NCI-H2107 (cell line): ENCODE measurements around the gene UNC80.

Experiments
- DNase-seq: peaks from one replicate; lab custom pipeline; 2025; lab: John Stamatoyannopoulos, UW

The UNC80 gene

DNA sequence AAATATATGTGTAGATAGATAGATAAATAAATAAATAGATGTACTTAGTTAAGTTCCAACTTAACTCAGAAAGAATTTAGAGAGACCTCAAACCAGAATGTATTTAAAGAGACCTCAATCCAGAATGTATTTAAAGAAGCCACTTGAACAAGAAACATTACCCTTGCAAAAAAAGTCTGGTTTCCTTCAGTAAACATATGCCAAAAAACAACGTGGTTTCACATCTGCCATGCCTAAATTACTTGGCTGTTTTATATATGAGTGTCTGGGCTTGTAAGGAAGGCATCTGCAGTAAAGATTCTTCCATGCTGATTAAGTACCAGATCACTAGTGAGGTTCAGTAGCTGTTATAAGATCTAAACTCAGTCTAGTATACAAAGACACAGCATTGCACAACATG is 201.7 kb downstream of the UNC80 start:
- no peak for DNase-seq

DNA sequence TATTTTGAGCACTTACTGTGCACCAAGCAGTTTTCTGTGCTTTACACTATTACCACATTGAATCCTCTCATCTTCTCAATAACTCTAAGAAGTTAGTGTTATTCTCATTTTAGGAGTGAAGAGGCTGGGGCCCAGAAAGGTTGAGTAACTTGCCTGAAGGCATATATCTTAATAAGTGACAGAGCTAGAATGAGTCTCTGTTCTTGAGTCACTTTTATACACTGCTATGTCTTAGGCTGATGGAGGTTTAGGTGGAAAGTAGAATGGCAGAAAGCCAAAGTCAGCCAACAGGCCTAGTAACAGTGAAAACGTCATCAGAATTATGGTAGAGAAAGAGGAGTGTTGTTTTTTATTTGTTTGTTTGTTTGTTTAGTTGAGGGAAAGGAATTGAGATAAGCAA is 202.9 kb downstream of the UNC80 start:
- no peak for DNase-seq

DNA sequence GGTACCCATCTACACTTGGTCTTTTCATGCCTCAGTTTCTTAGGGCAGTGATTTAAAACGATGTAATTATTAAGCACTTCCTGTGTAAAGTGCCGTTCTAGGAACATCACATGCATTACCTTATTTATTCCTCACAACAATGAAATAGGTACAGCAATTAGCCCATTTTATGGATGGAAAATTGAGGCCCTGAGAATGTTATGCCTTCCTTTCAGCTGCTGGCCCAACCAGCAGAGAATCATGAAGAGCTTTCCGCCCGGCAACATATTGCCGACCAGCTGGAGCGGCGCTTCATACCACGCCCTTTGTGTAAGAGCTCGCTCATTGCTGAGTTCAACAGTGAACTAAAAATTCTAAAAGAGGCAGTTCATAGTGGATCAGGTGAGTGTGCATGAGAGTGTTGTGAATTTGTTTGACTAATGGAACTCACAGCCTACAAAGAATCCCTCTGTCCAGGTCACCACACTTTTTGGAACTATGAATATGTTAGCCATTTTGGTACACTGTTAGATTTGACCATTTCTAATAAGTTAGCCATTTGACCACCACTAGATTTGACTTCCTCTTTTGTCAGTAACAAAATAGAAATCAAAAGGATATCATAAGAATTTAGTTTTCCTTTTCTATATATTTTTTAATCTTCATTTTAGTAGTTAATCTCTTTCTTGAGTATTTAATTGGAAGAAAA is 205.2 kb downstream of the UNC80 start:
- no peak for DNase-seq

GRCh38 chr2:209977386-209978239 is 206.0 kb downstream of the UNC80 start:
- no peak for DNase-seq

- no peak for DNase-seq
Observed at GRCh38 chr2:209984291-209984690, 212.7 kb downstream of the UNC80 start.

DNA sequence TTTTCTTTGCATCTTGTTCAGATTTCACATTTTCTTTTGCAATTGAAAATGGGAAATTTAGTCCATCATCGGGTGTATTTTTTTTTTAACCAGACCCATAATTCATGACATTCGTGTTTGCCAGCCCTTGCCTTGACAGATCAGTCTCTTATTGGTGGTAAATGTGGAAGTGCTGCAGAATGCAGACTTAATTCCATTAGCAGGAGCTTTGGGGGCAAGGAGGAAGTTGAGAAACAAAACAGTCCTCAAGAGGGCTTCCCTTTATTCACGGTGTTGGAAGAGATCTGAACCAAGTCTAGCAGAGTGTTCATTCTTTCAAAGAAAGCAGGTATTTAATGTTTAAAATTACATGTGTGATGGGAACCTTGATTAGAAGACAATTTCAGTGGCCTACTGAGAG is 214.2 kb downstream of the UNC80 start:
- DNase-seq = no peak

GRCh38 chr2:209986415-209986814 is 214.8 kb downstream of the UNC80 start:
- no peak for DNase-seq

DNA sequence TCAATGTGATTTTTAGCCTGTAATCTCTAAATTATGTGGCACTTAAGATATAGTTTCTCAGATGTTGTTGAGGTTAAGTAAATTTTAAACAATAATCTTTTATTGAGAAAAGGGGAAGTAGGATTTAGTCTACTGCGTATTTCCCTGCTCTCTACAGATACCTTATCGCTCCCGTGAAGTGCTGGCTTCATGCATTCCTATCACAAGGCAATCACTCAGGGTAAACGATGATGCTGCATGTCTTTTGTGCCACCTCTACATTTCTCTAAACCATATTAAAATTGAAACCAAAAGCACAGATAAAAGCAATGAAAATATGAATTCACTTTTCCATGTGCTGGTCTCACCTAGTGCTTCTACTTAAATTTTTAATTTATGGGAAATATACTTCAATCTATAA is 216.4 kb downstream of the UNC80 start:
- DNase-seq = no peak

GRCh38 chr2:209990838-209991237 is 219.2 kb downstream of the UNC80 start:
- no peak for DNase-seq

- no peak for DNase-seq
Observed at GRCh38 chr2:209993968-209994367, 222.3 kb downstream of the UNC80 start.

GRCh38 chr2:209998596-209998995 is 227.0 kb downstream of the UNC80 start:
- DNase-seq = no peak

DNA sequence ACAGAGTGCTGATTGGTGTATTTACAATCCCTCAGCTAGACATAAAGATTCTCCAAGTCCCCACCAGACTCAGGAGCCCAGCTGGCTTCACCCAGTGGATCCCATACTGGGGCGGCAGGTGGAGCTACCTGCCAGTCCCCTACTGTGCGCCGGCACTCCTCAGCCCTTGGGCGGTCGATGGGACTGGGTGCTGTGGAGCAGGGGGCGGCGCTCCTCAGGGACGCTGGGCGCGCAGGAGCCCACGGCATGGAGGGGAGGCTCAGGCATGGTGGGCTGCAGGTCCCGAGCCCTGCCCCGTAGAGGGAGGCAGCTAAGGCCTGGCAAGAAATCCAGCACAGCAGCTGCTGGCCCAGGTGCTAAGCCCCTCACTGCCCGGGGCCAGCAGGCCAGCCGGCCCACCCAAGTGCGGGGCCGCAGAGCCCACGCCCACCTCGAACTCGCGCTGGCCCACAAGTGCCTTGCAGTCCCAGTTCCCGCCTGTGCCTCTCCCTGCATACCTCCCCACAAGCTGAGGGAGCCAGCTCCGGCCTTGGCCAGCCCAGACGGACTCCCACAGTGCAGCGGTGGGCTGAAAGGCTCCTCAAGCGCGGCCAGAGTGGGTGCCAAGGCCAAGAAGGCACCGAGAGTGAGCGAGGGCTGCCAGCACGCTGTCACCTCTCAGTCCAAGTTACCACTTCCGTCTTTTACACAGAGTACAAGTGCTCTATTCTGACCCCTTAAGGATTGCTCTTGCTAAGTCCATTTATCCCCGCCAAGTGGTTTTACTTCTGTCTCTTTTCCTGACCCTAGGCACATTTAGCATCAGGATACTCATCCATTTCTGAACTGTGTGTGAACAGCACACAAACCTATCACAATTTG is 229.1 kb downstream of the UNC80 start:
- DNase-seq = no peak

DNA sequence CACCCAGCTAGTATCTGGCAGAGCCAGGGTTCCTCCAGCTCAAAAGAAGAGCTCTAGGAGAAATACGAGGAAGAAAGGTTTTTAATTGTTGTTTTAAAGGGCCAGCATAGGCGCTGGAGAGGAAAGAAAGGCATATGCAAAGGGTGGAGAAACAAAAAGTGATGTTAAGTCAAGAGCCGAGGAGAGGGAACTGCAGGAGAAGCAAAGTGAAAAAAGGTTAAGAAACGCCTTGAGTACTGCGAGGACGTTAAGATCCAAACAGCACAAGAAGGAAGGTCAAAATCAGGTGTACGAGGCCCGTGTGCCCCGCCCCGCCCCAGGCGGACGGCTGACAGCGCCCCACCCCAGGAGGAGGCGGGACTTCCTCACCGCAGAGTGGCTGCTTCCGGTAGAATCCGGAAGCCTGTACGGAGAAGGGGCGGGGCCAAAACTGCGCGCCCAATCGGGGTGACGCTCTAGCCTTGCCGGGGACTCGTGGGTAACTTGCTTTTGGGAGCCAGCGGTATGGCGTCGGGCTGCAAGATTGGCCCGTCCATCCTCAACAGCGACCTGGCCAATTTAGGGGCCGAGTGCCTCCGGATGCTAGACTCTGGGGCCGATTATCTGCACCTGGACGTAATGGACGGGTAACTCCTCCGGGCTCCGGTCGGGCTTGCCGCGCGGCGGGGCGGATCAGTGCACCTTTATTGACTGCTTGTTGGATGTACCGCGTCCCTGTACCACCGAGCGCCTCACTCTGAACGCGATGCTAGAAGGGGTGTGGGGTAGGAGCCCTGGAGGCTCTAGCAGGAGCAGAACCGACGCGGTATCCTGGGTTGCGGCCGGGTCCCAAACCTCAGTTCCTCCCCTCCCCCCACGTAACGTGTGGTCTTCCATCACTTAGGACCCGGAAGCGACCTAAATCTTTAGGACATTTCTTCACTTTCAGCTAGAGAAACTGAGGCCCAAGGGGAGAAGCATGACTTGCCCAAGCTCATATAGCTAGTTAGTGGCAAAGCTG is 230.8 kb downstream of the UNC80 start, which contains the start of gene RPE:
TSS of gene RPE (plus strand) at position 481 of the 1,000 bp plus-strand sequence. CDS start at position 505, 24 bp downstream.
- DNase-seq = peak; percentile 83

GRCh38 chr2:210003359-210003758 is 231.7 kb downstream of the UNC80 start:
- DNase-seq = no peak

- no peak for DNase-seq
Observed at GRCh38 chr2:210004881-210005280, 233.2 kb downstream of the UNC80 start.

DNA sequence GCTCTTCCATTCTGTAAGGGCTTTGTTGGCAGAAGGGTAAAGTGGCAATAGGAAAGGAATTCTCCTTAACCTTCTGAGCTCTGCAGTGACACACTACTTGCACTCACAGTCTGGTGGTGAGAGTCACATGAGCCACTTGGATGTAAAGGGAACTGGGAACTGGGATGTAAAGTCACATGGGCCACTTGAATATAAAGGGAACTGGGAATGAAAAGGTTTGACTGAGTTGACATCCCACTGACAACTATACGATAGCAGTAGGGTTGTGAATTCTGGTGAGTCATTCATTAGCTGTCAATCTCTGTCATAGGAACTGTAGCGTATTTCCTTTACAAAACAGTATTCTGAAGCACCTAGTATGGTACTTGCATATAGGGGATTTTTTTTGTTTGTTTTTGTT is 236.3 kb downstream of the UNC80 start:
- no peak for DNase-seq

DNA sequence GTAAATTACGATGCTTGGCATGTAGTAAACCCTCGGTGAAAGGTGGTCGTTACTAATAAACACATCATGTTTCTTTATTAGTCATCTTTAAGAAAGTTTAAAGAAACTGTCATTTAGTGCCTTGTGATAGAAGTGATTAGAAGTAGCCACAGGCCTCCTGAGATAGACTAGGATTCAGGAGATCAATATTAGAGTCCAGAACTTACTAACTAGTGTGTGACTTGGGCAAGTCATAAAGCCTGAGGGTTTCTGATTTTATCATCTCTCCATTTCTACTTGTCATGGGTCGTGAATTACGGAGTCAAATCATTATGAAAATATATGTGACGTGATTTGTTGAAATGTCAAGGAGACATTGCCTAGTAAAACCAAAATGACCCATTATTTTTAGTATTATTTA is 237.5 kb downstream of the UNC80 start:
- DNase-seq = no peak

GRCh38 chr2:210009896-210010295 is 238.3 kb downstream of the UNC80 start:
- no peak for DNase-seq

GRCh38 chr2:210020138-210020537 is 248.5 kb downstream of the UNC80 start:
- no peak for DNase-seq

GRCh38 chr2:210022824-210023223 is 251.2 kb downstream of the UNC80 start:
- no peak for DNase-seq

DNA sequence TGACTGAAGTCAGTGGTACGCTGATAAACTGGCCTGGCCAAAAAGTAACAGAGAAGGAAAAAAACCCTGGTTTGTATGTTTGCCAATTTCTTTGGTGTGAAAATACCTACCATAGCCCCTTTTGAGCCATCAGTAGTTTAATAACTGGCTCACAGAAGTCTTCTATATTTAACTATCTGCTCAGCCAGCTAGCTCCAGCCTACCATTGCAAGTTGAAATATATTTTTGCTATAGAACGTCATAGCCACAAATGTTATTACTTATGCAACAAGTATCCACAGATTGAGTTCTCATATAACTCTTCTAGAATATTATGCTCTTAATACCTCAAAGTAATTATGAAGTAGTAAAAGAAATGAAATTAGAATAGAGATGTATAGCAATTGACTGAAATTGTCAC is 256.0 kb downstream of the UNC80 start:
- no peak for DNase-seq
